ENCODE measurements around the gene SNX18. TPM values are rescaled to one million over a fixed set of nuclear protein-coding genes. Genes with fewer than 3 reads are reported as not detected.

Gene SNX18
- polyA plus RNA-seq, 1 of the 3 experiments (the other 2 are of a cell fraction), result 4.6 TPM

- no peaks in the 10 kb centered on the region for H3K9me2 ChIP-seq
- WGBS (ENCODE audit: low lambda C conversion rate), result 79% methylated on average over 6 of the region's 8 CpGs
These were observed 7.1 kb downstream of the SNX18 start for GRCh38 chr5:54524704-54525103.

More at GRCh38 chr5:54524704-54525103, 7.1 kb downstream of the SNX18 start:
- ChIA-PET POLR2A (interaction anchor here (0.7 to 0.9 kb wide), 2 partner anchors 16 to 319 kb away, joined by 3 read pairs; no protein-coding TSS in a partner anchor), CTCF (interaction anchor here (0.8 to 4.1 kb wide), 6 partner anchors 7 to 342 kb away, joined by 3 to 30 read pairs (median 11); partner anchors contain the start of gene SNX18)
- Histone ChIP-seq H3F3A (replicated peaks; ENCODE audit: insufficient read depth) (no peaks in the 10 kb centered on the region), H3K9me3 (no peaks in the 10 kb centered on the region), H3K4me3 (ENCODE audit: low read depth in 2 of 2, low read length in 1 of 2) (no peak overlapping the region), H4K20me1 (ENCODE audit: insufficient read depth) (no peaks in the 10 kb centered on the region), H2AFZ (ENCODE audit: low read depth) (no peak overlapping the region), H3K79me2 (ENCODE audit: insufficient read depth) (peaks cover 48% of the 10 kb centered on the region), H3K36me3 (replicated peaks in 1 of 2; ENCODE audit: control insufficient read depth in 1 of 2, insufficient read depth in 2 of 2, low read length in 1 of 2) (peaks cover 0 to 4% of the 10 kb centered on the region in 2 experiments), H3K27me3 (ENCODE audit: insufficient read depth) (no peaks in the 10 kb centered on the region), H3K4me1 (ENCODE audit: control insufficient read depth in 1 of 2, insufficient read depth in 2 of 2, low read depth in 1 of 2, low read length in 1 of 2) (peaks cover 3 to 39% of the 10 kb centered on the region in 2 experiments; a peak in 3 of 4 replicates), H3K27ac (ENCODE audit: low read depth in 2 of 2, low read length in 1 of 2) (peak overlapping the region in 1 of 2 experiments; percentile 43; a peak in 2 of 4 replicates), H3K9ac (no peak overlapping the region), H3K4me2 (no peak overlapping the region)
- DNase-seq, result peak; percentile 64
- TF ChIP-seq USF1 (IDR thresholded peaks at IDR 0.05; ENCODE audit: borderline replicate concordance, low read depth) (no peak), MEF2A (IDR thresholded peaks at IDR 0.05; ENCODE audit: borderline replicate concordance, low read depth) (no peak), EP300 (IDR thresholded peaks at IDR 0.05; ENCODE audit: borderline replicate concordance in 1 of 2, low read depth in 1 of 2, low read length in 1 of 2) (peak in 1 of 2 experiments; percentile 45; a peak in 1 of 4 replicates), CHD2 (IDR thresholded peaks at IDR 0.05; ENCODE audit: low read length, partially characterized antibody) (peak; percentile 61), SIN3A (IDR thresholded peaks at IDR 0.05; ENCODE audit: borderline replicate concordance, low read depth, low read length) (no peak), FOXJ3 (CRISPR knock-in tag; IDR thresholded peaks at IDR 0.05) (no peak), RXRA (IDR thresholded peaks at IDR 0.05; ENCODE audit: borderline replicate concordance, low read depth) (no peak), NRF1 (IDR thresholded peaks at IDR 0.05; ENCODE audit: low read depth, low read length) (no peak), GABPA (IDR thresholded peaks at IDR 0.05; ENCODE audit: low read depth) (no peak), IRF3 (IDR thresholded peaks at IDR 0.05; ENCODE audit: low read depth, low read length) (no peak), RCOR1 (IDR thresholded peaks at IDR 0.05; ENCODE audit: low read length) (peak; percentile 28; the same call in 1 of the 2 replicates), MXI1 (IDR thresholded peaks at IDR 0.05; ENCODE audit: low read depth, low read length) (0 out of 2 replicates have a peak, but pooled peaks have one; percentile 29), GATA2 (CRISPR knock-in tag; IDR thresholded peaks at IDR 0.05) (peak; percentile 52), USF2 (IDR thresholded peaks at IDR 0.05; ENCODE audit: borderline replicate concordance, low read depth, low read length) (no peak)
- TF ChIP-seq, protein P1, sequence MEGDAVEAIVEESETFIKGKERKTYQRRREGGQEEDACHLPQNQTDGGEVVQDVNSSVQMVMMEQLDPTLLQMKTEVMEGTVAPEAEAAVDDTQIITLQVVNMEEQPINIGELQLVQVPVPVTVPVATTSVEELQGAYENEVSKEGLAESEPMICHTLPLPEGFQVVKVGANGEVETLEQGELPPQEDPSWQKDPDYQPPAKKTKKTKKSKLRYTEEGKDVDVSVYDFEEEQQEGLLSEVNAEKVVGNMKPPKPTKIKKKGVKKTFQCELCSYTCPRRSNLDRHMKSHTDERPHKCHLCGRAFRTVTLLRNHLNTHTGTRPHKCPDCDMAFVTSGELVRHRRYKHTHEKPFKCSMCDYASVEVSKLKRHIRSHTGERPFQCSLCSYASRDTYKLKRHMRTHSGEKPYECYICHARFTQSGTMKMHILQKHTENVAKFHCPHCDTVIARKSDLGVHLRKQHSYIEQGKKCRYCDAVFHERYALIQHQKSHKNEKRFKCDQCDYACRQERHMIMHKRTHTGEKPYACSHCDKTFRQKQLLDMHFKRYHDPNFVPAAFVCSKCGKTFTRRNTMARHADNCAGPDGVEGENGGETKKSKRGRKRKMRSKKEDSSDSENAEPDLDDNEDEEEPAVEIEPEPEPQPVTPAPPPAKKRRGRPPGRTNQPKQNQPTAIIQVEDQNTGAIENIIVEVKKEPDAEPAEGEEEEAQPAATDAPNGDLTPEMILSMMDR (IDR thresholded peaks at IDR 0.05), result no peak
- TF ChIP-seq, protein P2, sequence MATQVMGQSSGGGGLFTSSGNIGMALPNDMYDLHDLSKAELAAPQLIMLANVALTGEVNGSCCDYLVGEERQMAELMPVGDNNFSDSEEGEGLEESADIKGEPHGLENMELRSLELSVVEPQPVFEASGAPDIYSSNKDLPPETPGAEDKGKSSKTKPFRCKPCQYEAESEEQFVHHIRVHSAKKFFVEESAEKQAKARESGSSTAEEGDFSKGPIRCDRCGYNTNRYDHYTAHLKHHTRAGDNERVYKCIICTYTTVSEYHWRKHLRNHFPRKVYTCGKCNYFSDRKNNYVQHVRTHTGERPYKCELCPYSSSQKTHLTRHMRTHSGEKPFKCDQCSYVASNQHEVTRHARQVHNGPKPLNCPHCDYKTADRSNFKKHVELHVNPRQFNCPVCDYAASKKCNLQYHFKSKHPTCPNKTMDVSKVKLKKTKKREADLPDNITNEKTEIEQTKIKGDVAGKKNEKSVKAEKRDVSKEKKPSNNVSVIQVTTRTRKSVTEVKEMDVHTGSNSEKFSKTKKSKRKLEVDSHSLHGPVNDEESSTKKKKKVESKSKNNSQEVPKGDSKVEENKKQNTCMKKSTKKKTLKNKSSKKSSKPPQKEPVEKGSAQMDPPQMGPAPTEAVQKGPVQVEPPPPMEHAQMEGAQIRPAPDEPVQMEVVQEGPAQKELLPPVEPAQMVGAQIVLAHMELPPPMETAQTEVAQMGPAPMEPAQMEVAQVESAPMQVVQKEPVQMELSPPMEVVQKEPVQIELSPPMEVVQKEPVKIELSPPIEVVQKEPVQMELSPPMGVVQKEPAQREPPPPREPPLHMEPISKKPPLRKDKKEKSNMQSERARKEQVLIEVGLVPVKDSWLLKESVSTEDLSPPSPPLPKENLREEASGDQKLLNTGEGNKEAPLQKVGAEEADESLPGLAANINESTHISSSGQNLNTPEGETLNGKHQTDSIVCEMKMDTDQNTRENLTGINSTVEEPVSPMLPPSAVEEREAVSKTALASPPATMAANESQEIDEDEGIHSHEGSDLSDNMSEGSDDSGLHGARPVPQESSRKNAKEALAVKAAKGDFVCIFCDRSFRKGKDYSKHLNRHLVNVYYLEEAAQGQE (IDR thresholded peaks at IDR 0.05; ENCODE audit: low read depth, low read length), result no peak
